Transverse colon (tissue), 4 donors: ENCODE measurements around the gene KIF26A. TPM values are rescaled to one million over a fixed set of nuclear protein-coding genes. Genes with fewer than 3 reads are reported as not detected.
"Not testable (repeated sequence)": the region's sequence is repeated elsewhere in the genome, so short reads cannot be mapped to it uniquely, and the experiment has no call there.

Experiments
- DNase-seq: peaks from one replicate; pipeline ENCODE4 v3.0.0-alpha.2; 2019
- H3K27ac ChIP-seq, 4 donors: fragments of 200-600 bp; sonication (generic); 2 replicates each; pipeline ENCODE4 v1.5.1; 2016 to 2018; ENCODE audit warnings: inconsistent platforms in 4 of 4
- H3K27me3 ChIP-seq: fragments of 200-600 bp; sonication (generic); 2 replicates; pipeline ENCODE4 v1.5.1; 2017; ENCODE audit warnings: inconsistent platforms
- H3K36me3 ChIP-seq, 4 donors: fragments of 200-600 bp; sonication (generic); 2 replicates each; pipeline ENCODE4 v1.5.1; 2017 to 2019; ENCODE audit warnings: inconsistent platforms in 4 of 4
- H3K4me1 ChIP-seq, 4 donors: fragments of 200-600 bp; sonication (generic); 2 replicates each; pipeline ENCODE4 v1.5.1; 2017 to 2020; ENCODE audit warnings: inconsistent platforms in 4 of 4
- H3K4me3 ChIP-seq, 4 donors: fragments of 200-600 bp; sonication (generic); 1 replicate in 1 of 4; 2 replicates in 3 of 4; pipeline versions ENCODE4 v1.5.1 to v1.6.1; 2017 to 2019; ENCODE audit warnings: inconsistent platforms in 4 of 4
- H3K9me3 ChIP-seq, 2 donors: fragments of 200-600 bp; sonication (generic); 2 replicates each; pipeline ENCODE4 v1.5.1; 2017 to 2019; ENCODE audit warnings: inconsistent platforms in 2 of 2
- CTCF ChIP-seq, 5 experiments: fragments of 200-600 bp in 3 of 5; fragments of 450-650 bp in 2 of 5; sonication (generic) in 3 of 5; IDR thresholded peaks; 1 replicate in 2 of 5; 2 replicates in 3 of 5; pipeline ENCODE4 v1.5.1; 2016 to 2017; ENCODE audit warnings: antibody characterized with exemption in 5 of 5, inconsistent platforms in 3 of 5, mild to moderate bottlenecking in 2 of 5, moderate library complexity in 1 of 5
- EP300 ChIP-seq: sonication (generic); formaldehyde crosslinking; IDR thresholded peaks from one replicate; pipeline ENCODE4 v1.6.1; 2017; ENCODE audit warnings: antibody characterized with exemption, low read depth
- POLR2A ChIP-seq: fragments of 450-650 bp; IDR thresholded peaks from one replicate; pipeline ENCODE4 v1.6.1; 2016; ENCODE audit warnings: antibody characterized with exemption, mild to moderate bottlenecking, moderate library complexity
- POLR2AphosphoS5 ChIP-seq, 3 donors: sonication (generic); formaldehyde crosslinking; IDR thresholded peaks; one replicate each; pipeline ENCODE4 v1.6.1; 2016; ENCODE audit warnings: antibody characterized with exemption in 3 of 3
- WGBS, 2 donors: methylation state at CpG; one replicate each; pipeline ENCODE4 v1.1.5; 2018; ENCODE audit warnings: low coverage in 1 of 2; 5-methylcytosine and 5-hydroxymethylcytosine counted together
- in situ Hi-C, 4 donors: fragments of 200-750 bp; cut with MboI; loops; one replicate each; pipeline versions ENCODE4 v1.15.0 to v1.15.1; 2017; ENCODE audit warnings: low sequenced_read_pairs in 3 of 4, low pct_ligation_motif_present in 1 of 4, low pct_unique_long_range_greater_than_20kb in 1 of 4
- intact Hi-C: fragments of 100-400 bp; cut with DNase I; formaldehyde crosslinking; loops from one replicate; pipeline ENCODE4 v1.15.1; 2023; ENCODE audit warnings: low total_unique reads
- total RNA-seq, 4 donors: library from RNA; depleted of rRNA; stranded (reverse); fragments of >200 nt; gene quantifications; one replicate each; pipeline ENCODE4 v1.1.0, GENCODE V29; 2016

The KIF26A gene
- total RNA-seq, 4 donors from 2014 or later: 2.2 to 7.8 (median 4.4) TPM

- intact Hi-C loops: no loop called here
- DNase-seq: no peak
- 87 to 91% methylated on average over 2 of the region's 2 CpGs for WGBS, 2 donors
These were observed 66.3 kb downstream of the KIF26A start for GRCh38 chr14:104204660-104205149.

GRCh38 chr14:104205781-104206180, 67.4 kb downstream of the KIF26A start:
- intact Hi-C loops: no loop called here
- WGBS, 2 donors: 81% methylated on average over 3 of the region's 6 CpGs; no CpG with 5 or more reads in 1 of the 2 donors
- Histone ChIP-seq H3K36me3 (no peaks in the 10 kb centered on the region), H3K9me3 (no peaks in the 10 kb centered on the region), H3K4me1 (peaks cover 0 to 4% (median 0%) of the 10 kb centered on the region in 4 donors), H3K4me3 (no peak overlapping the region), H3K27ac (no peak overlapping the region), H3K27me3 (no peaks in the 10 kb centered on the region)
- no peak for DNase-seq
- in situ Hi-C loops: no loop called here
- TF ChIP-seq EP300: no peak
- no peak for TF ChIP-seq POLR2AphosphoS5 (IDR thresholded peaks at IDR 0.05)
- no peak for TF ChIP-seq CTCF (IDR thresholded peaks at IDR 0.05)
- no peak for TF ChIP-seq POLR2A

More at GRCh38 chr14:104204660-104205149, 66.3 kb downstream of the KIF26A start:
- in situ Hi-C loops: no loop called here
- Histone ChIP-seq H3K4me1 (peaks cover 0 to 4% (median 0%) of the 10 kb centered on the region in 4 donors), H3K36me3 (no peaks in the 10 kb centered on the region), H3K27me3 (no peaks in the 10 kb centered on the region), H3K4me3 (no peak overlapping the region), H3K9me3 (no peaks in the 10 kb centered on the region), H3K27ac (no peak overlapping the region)
- no peak for TF ChIP-seq POLR2AphosphoS5 (IDR thresholded peaks at IDR 0.05)
- TF ChIP-seq CTCF (IDR thresholded peaks at IDR 0.05): no peak
- no peak for TF ChIP-seq POLR2A

- Histone ChIP-seq H3K4me3 (no peak overlapping the region), H3K9me3 (no peaks in the 10 kb centered on the region), H3K27me3 (no peaks in the 10 kb centered on the region), H3K36me3 (no peaks in the 10 kb centered on the region), H3K4me1 (peaks cover 0 to 4% (median 0%) of the 10 kb centered on the region in 4 donors), H3K27ac (no peak overlapping the region)
- in situ Hi-C loops (no loop called here), intact Hi-C loops (no loop called here)
- peak; percentile 67 for DNase-seq
- 39% methylated on average over 15 of the region's 15 CpGs; no CpG with 5 or more reads in 1 of the 2 donors for WGBS, 2 donors
- TF ChIP-seq CTCF (IDR thresholded peaks at IDR 0.05): no peak
These were observed 68.0 kb downstream of the KIF26A start for GRCh38 chr14:104206281-104206904.

GRCh38 chr14:104207142-104208014, 69.0 kb downstream of the KIF26A start:
- Histone ChIP-seq H3K27ac (no peak overlapping the region), H3K9me3 (no peaks in the 10 kb centered on the region), H3K4me3 (no peak overlapping the region), H3K27me3 (no peaks in the 10 kb centered on the region), H3K36me3 (no peaks in the 10 kb centered on the region), H3K4me1 (peaks cover 0 to 4% (median 0%) of the 10 kb centered on the region in 4 donors)
- TF ChIP-seq POLR2A (no peak), EP300 (no peak), CTCF (IDR thresholded peaks at IDR 0.05) (no peak), POLR2AphosphoS5 (IDR thresholded peaks at IDR 0.05) (no peak)
- in situ Hi-C loops (no loop called here), intact Hi-C loops (no loop called here)
- WGBS, 2 donors: 86 to 91% methylated on average over 4 to 16 of the region's 22 CpGs
- no peak for DNase-seq

GRCh38 chr14:104208015-104208295, 69.6 kb downstream of the KIF26A start:
- H3K27me3 ChIP-seq, H3K27ac ChIP-seq, intact Hi-C loops, H3K4me3 ChIP-seq, H3K4me1 ChIP-seq, H3K9me3 ChIP-seq, DNase-seq, in situ Hi-C loops, H3K36me3 ChIP-seq: not testable (repeated sequence)
- WGBS, 2 donors: 85% methylated on average over 5 of the region's 13 CpGs; no CpG with 5 or more reads in 1 of the 2 donors

- DNase-seq, in situ Hi-C loops, H3K4me1 ChIP-seq, intact Hi-C loops, H3K36me3 ChIP-seq, H3K4me3 ChIP-seq, H3K27me3 ChIP-seq, H3K27ac ChIP-seq, H3K9me3 ChIP-seq: not testable (repeated sequence)
- WGBS, 2 donors: no CpG with 5 or more reads among the region's 21 CpGs
These were observed 69.9 kb downstream of the KIF26A start for GRCh38 chr14:104208331-104208730.
